Activated naive CD4-positive, alpha-beta T cell treated with anti-CD3 and anti-CD28 coated beads, Interleukin-2, amount 50 U/mL, for 72 hours (primary cell): Measurements from ENCODE around the gene GTF2H2. TPM values are rescaled to one million over a fixed set of nuclear protein-coding genes. Genes with fewer than 3 reads are reported as not detected.
"Not testable (repeated sequence)": the region's sequence is repeated elsewhere in the genome, so short reads cannot be mapped to it uniquely, and the experiment has no call there.

Experiments used
- ATAC-seq, 2 donors: fragments of 150-1000 bp; cut with Tn5 transposase; 2 replicates each; pipeline ENCODE4 v1.10.0; 2021; ENCODE audit warnings: mild to moderate bottlenecking in 2 of 2, moderate library complexity in 2 of 2
- DNase-seq, 2 donors: peaks; one replicate each; pipeline ENCODE4 v3.0.0; 2021 to 2022; ENCODE audit warnings: low spot score in 2 of 2
- H3K27ac Mint-ChIP-seq, 2 donors: one replicate each; pipeline ENCODE4 v1.8.0; 2022; ENCODE audit warnings: mild to moderate bottlenecking in 2 of 2, mixed read lengths in 2 of 2
- H3K36me3 Mint-ChIP-seq, 2 donors: one replicate each; pipeline ENCODE4 v1.8.0; 2022; ENCODE audit warnings: mixed read lengths in 2 of 2
- H3K9me3 Mint-ChIP-seq, 2 donors: one replicate each; pipeline ENCODE4 v1.8.0; 2022; ENCODE audit warnings: mixed read lengths in 2 of 2
- total RNA-seq, 2 donors: library from RNA; stranded (reverse); gene quantifications; one replicate each; pipeline ENCODE4 v1.2.3, GENCODE V29; 2022

The GTF2H2 gene
- total RNA-seq, 2 donors from 2014 or later: 25.4 to 91.1 TPM

DNA sequence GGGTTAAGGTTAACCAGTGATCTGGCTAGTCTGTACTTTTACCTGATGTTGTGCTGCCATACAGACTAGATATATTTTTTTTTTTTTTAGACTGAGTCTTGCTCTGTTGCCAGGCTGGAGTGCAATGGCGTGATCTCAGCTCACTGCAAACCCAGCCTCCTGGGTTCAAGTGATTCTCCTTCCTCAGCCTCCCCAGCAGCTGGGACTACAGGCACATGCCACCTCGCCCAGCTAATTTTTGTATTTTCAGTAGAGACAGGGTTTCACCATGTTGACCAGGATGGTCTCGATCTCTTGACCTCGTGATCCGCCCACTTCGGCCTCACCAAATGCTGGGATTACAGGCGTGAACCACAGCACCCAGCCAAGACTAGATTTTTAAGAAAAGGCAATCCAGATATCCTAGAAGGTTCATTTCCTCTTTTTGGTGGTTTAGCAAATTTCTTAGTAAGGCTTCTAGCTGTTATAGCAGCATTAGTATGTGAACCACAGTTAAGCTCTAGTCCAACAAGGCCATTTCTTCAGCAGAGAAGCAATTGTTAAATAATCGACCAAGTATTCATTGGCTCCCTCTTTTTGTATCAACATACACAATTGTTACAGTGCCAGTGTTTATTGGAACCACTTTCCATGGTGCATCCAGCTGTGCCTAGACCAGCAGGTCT is 42.1 kb downstream of the GTF2H2 start, which contains the start of gene NAIP:
NAIP (minus strand) TSS at position 51 of the 665 bp plus-strand sequence. CDS start 12,424 bp downstream, outside the sequence.
- not testable (repeated sequence) for ATAC-seq, H3K27ac Mint-ChIP-seq, DNase-seq, H3K9me3 Mint-ChIP-seq, H3K36me3 Mint-ChIP-seq

DNA sequence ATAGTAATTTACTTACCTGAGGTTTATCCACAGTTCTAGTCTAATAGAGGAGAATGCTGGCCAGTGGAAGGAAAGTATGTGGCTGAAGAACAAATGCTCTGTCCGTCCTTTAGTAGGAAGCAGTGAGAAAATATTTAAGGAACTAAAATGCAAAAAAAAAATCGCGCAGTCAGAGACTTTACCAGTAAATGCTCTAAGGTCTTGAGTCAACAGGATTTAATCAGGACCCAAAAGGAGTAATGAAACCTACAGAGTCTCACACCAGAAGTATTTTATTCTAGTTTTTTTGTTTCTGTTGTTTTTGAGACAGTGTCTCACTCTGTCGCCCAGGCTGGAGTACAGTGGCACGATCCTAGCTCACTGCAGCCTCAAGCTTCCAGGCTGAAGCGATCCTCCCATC is 46.8 kb downstream of the GTF2H2 start:
- H3K36me3 Mint-ChIP-seq, DNase-seq, ATAC-seq, H3K27ac Mint-ChIP-seq, H3K9me3 Mint-ChIP-seq: not testable (repeated sequence)

DNA sequence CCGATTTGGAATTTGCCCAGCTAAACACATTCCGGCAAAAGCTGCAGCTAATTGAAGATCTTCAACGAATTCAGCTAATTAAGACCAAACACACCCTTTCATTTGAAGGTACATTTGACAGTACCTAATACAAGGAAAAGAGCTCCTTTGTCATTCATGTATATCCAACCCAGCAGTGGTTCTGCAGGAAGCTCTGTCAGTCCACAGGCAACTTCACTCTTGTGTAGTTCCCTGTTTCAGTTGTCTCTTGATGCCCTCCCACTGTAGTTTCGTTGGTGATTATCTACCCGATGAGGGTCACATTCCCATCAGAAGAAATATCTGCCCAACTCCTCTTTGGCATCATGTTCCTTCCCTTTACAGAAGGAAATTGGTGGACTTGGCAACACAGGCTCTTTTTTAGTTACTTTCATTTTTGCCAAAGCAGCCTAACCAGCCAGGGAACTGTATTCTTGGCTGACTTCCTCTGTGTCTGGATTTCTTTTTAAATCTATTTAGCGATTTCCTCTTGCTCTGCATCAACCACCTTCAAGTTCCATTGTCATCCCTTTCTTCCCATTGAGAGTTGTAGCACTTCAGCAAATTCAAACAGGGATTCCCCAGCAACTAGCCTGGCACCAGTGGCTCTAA is 49.0 kb downstream of the GTF2H2 start:
- not testable (repeated sequence) for H3K27ac Mint-ChIP-seq, H3K36me3 Mint-ChIP-seq, ATAC-seq, H3K9me3 Mint-ChIP-seq, DNase-seq

DNA sequence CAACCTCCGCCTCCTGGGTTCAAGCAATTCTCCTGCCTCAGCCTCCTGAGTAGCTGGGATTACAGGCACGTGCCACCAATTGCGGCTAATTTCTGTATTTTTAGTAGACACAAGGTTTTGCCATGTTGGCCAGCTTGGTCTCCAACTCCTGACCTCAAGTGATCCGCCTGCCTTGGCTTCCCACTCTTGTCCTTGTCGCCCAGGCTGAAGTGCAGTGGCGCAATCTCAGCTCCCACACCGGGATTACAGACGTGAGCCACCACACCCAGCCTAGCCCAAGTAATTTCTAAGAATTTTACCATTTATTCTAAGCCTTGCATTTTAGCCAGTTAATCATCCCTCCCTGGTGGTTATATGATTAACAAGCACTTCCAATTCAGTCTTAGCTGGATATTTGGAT is 53.3 kb downstream of the GTF2H2 start:
- Mint-ChIP-seq H3K9me3 (no peaks in the 10 kb centered on the region), H3K27ac (no peak overlapping the region), H3K36me3 (no peaks in the 10 kb centered on the region)
- ATAC-seq (no peak), DNase-seq (no peak)

DNA sequence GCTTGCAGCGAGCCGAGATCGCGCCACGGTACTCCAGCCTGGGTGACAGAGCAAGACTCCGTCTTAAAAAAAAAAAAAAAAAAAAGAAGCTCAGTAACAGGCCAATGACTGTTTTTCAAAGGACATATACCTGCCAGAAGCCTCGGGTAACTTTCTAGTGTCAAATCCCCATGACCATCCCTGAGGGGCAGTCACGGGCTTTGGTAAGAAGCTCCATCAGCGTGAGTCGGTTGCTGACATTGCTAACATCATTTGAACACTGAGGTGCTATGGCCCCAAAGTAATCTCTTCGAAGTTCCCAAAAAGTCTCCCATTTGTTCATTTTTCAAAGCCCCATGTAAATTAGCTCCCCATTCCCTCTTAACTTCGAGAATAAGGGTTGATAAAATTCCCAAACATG is 53.9 kb downstream of the GTF2H2 start:
- H3K36me3 Mint-ChIP-seq: no peaks in the 10 kb centered on the region
- H3K9me3 Mint-ChIP-seq: no peaks in the 10 kb centered on the region
- no peak for DNase-seq
- no peak overlapping the region for H3K27ac Mint-ChIP-seq
- no peak for ATAC-seq

DNA sequence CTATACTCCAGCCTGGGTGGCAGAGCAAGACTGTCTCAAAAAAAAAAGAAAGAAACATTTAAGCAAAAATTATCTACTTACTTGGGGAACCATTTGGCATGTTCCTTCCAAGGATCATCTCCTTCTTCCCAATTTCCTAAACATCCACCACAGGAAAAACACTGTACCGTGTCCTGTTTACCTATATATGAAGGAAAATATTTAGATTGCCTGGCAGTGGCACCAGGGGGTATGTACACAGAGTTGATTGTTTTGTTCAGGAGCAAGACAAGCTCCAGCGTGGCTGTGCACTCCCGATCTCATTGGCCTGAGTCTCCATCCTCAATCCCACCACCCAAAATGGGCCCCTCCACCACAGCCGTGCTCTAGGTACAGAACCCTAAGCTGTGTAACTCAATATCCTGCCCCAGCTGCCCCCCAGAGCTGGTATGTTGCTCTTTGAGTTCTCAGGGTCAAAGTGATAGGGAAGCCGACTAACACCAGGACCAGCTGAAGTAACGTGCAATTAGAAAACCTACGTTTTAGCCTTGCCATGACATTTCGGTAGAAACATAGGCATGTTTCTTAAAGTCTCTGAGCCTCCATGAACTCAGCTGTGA is 56.2 kb downstream of the GTF2H2 start:
- no peak for DNase-seq
- Mint-ChIP-seq H3K27ac (no peak overlapping the region), H3K36me3 (no peaks in the 10 kb centered on the region), H3K9me3 (no peaks in the 10 kb centered on the region)
- no peak for ATAC-seq

DNA sequence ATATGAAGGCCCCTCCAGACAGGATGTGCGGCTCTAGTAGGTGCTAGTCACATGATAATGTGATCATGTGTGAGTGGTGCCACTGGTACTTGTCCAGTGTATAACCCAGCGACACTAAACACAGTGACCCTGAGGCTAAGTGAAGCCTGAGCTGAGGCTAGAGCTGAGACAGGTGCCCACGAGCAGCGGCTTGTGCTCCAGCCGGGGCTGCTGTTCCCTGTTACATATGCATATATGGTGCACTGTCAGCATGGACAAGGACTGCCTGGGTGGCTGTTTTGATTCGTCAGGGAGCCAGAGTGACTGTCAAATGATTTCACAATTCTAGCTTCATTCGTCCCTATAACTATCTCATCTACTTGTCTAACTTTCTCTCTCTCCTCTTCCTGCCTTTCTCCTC is 60.5 kb downstream of the GTF2H2 start:
- not testable (repeated sequence) for H3K9me3 Mint-ChIP-seq, ATAC-seq, DNase-seq, H3K27ac Mint-ChIP-seq, H3K36me3 Mint-ChIP-seq

Other genes with a start within 250 kb of the GTF2H2 start
- gene SERF1A, start 167.0 kb downstream of the GTF2H2 start, total RNA-seq: 1 to 10 TPM; 1.7 to 4.9 TPM
- gene SMN1, start 142.6 kb downstream of the GTF2H2 start, total RNA-seq: 10 to 100 TPM; 45.9 to 49.3 TPM
- 1 to 10 TPM; 4.7 to 8.6 TPM for gene NAIP, start 42.3 kb downstream of the GTF2H2 start, total RNA-seq